ENCODE results near the gene EFNB2.

EFNB2 gene

DNA sequence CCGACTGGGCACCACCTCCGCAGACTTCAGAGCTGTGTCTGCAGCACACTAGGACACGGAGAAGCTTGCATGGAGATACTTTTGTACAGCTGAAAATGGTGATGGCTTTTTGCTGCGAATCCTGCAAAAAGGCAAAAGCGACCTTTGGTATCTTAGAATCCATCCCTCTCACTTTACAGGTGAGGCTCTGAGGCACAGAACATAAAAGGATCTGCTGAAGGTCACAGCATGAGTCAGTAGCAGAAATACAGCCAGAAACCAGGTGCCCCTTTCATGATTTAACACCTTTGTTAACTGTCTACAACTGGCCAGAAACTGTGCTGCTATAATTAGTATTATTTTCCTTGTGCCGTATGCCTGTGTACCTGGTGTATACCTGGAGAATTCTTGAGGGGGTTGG is 48.3 kb downstream of the EFNB2 start:
- DNase-seq (ENCODE audit: low read depth), result no peak
- H3K4me3 ChIP-seq (ENCODE audit: control insufficient read depth, low read depth, low read length), result no peak overlapping the region
- TF ChIP-seq, protein P1, sequence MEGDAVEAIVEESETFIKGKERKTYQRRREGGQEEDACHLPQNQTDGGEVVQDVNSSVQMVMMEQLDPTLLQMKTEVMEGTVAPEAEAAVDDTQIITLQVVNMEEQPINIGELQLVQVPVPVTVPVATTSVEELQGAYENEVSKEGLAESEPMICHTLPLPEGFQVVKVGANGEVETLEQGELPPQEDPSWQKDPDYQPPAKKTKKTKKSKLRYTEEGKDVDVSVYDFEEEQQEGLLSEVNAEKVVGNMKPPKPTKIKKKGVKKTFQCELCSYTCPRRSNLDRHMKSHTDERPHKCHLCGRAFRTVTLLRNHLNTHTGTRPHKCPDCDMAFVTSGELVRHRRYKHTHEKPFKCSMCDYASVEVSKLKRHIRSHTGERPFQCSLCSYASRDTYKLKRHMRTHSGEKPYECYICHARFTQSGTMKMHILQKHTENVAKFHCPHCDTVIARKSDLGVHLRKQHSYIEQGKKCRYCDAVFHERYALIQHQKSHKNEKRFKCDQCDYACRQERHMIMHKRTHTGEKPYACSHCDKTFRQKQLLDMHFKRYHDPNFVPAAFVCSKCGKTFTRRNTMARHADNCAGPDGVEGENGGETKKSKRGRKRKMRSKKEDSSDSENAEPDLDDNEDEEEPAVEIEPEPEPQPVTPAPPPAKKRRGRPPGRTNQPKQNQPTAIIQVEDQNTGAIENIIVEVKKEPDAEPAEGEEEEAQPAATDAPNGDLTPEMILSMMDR (IDR thresholded peaks at IDR 0.05; ENCODE audit: control insufficient read depth, insufficient read depth, low read depth, low read length, missing control alignments), result no peak

DNA sequence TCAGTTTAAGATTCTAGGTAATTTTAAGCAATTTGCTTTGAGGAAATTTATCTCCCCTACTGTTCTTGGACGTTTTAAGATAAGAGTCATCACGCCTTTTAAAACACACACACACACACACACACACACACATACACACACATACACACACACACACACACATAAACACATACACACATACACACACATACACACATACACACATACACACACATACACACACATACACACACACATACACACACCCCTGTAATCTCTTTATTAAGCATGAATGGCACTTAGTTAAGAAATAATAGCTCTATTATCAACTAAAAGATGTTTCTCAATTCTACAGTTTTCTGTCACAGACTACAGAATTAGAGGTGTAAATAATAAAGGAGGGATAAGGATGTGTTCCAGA is 49.2 kb downstream of the EFNB2 start:
- TF ChIP-seq, protein P1 (IDR thresholded peaks at IDR 0.05; ENCODE audit: control insufficient read depth, insufficient read depth, low read depth, low read length, missing control alignments), result no peak
- no peak for DNase-seq (ENCODE audit: low read depth)

DNA sequence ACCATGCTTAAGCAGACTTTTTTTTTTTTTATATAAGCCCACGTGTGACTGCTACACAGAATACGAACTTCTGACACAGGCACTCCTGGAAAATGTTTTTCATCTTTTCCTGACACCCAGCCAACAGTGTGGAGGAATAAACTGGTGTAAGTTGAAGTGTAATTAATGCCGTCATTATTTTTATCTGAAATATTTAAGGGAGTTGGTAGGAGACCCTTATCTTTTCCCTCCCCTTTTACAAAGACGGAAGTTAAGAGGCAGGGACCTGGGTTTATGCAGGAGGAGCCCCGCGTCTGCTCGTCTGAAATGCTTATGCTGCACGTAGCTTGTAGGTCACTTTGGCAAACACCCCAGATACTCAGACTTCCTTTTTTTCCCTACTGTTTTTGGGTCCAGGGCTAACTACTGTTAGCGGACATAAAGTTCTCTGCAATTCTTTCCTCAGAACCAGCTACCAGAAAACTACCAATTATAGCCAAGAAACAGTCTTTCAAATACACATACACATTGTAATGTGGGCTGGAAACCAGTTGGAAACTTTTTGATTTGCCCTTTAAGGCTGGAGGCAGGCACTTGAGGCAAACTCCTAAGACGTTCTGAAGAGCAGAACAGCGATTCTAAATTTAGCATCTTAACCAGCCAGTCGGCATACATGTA is 50.8 kb downstream of the EFNB2 start:
- H3K4me3 ChIP-seq (ENCODE audit: control insufficient read depth, low read depth, low read length), result no peak overlapping the region
- DNase-seq (ENCODE audit: low read depth), result no peak
- TF ChIP-seq, protein P1 (IDR thresholded peaks at IDR 0.05; ENCODE audit: control insufficient read depth, insufficient read depth, low read depth, low read length, missing control alignments), result no peak

More for the DNA sequence above, 49.2 kb downstream of the EFNB2 start:
- H3K4me3 ChIP-seq (ENCODE audit: control insufficient read depth, low read depth, low read length), result no peak overlapping the region

DNA sequence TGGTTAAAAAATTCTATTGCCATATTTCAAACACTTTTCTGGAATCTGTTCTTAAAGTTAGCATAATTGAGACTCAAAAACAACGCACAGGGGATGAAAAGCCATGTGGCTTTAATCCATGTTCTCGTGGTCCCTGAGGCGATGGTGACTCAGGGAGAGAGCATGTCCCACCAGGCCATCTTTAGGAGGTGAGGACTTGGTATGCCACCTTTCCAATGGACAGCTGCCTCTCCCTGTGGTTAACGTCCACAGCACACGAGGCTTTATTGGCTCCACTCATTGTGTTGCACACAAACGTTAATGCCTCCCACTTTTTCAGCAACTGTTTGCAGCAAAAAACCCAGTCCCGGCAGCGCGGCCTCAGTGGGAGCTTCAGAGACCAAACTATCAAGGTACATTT is 51.4 kb downstream of the EFNB2 start:
- H3K4me3 ChIP-seq (ENCODE audit: control insufficient read depth, low read depth, low read length), result no peak overlapping the region
- TF ChIP-seq, protein P1 (IDR thresholded peaks at IDR 0.05; ENCODE audit: control insufficient read depth, insufficient read depth, low read depth, low read length, missing control alignments), result no peak
- no peak for DNase-seq (ENCODE audit: low read depth)

DNA sequence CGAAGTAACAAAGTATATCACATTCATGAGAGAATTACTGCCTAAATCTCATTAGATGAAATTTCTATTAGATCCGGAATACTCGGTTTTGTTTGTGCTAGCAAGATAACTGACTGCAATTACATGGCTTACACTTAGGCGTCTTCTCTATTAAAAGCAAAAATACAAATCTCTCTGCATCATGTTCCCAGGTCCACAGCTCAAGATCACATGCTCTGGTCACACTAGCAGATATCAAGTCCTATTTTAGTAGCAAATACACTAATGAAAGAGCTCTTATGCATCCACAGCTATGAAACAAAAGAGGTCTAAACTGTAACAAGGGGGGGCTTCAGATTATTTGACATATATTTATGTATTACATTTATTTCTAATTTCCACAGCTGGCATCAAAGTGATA is 53.5 kb downstream of the EFNB2 start:
- no peak for DNase-seq (ENCODE audit: low read depth)
- H3K4me3 ChIP-seq (ENCODE audit: control insufficient read depth, low read depth, low read length), result no peak overlapping the region
- TF ChIP-seq, protein P1 (IDR thresholded peaks at IDR 0.05; ENCODE audit: control insufficient read depth, insufficient read depth, low read depth, low read length, missing control alignments), result no peak

DNA sequence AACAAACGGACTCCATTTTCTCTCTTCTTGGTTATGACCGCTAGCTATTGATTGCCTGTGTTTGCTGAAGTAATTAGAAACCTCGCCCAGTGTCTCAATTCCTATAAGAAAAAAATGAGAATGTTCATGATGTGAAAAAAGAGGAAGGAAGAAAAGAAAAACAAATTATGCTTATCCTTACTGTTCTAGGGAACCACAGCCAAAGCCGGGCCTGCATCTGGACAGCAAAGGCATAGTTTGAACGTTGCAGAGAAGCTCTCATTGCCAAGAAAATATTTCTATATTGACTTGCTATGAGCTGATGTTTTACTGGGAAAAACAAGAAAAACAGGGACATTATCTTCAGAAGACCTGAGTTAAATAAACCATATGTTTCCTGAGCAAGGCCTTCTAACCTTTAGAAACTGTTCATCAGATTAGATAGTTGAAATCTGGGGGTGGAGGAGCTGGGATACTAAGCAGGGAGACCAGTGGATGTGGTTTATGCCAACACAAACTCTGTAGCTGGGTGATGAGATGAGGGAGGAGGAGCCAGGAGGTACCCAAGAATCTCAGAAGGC is 55.0 kb downstream of the EFNB2 start:
- TF ChIP-seq, protein P1 (IDR thresholded peaks at IDR 0.05; ENCODE audit: control insufficient read depth, insufficient read depth, low read depth, low read length, missing control alignments), result no peak
- H3K4me3 ChIP-seq (ENCODE audit: control insufficient read depth, low read depth, low read length), result no peak overlapping the region
- DNase-seq (ENCODE audit: low read depth), result no peak
